NAMALWA (cell line): ENCODE measurements around the gene LONP1.
"Not testable (repeated sequence)": the region's sequence is repeated elsewhere in the genome, so short reads cannot be mapped to it uniquely, and the experiment has no call there.

Source experiments
- DNase-seq: peaks from one replicate; pipeline ENCODE4 v3.0.0-alpha.2; 2015; ENCODE audit warnings: low spot score

Gene LONP1, protein sequence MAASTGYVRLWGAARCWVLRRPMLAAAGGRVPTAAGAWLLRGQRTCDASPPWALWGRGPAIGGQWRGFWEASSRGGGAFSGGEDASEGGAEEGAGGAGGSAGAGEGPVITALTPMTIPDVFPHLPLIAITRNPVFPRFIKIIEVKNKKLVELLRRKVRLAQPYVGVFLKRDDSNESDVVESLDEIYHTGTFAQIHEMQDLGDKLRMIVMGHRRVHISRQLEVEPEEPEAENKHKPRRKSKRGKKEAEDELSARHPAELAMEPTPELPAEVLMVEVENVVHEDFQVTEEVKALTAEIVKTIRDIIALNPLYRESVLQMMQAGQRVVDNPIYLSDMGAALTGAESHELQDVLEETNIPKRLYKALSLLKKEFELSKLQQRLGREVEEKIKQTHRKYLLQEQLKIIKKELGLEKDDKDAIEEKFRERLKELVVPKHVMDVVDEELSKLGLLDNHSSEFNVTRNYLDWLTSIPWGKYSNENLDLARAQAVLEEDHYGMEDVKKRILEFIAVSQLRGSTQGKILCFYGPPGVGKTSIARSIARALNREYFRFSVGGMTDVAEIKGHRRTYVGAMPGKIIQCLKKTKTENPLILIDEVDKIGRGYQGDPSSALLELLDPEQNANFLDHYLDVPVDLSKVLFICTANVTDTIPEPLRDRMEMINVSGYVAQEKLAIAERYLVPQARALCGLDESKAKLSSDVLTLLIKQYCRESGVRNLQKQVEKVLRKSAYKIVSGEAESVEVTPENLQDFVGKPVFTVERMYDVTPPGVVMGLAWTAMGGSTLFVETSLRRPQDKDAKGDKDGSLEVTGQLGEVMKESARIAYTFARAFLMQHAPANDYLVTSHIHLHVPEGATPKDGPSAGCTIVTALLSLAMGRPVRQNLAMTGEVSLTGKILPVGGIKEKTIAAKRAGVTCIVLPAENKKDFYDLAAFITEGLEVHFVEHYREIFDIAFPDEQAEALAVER

GRCh38 chr19:5719961-5720790 is at the start of gene LONP1, which contains the start of gene CATSPERD:
LONP1 (minus strand) TSS chr19:5720146; CDS start chr19:5720132, 14 bp downstream.
CATSPERD (plus strand) TSS chr19:5720637; CDS start chr19:5720738, 101 bp downstream.
- DNase-seq = peak; percentile 99

DNA sequence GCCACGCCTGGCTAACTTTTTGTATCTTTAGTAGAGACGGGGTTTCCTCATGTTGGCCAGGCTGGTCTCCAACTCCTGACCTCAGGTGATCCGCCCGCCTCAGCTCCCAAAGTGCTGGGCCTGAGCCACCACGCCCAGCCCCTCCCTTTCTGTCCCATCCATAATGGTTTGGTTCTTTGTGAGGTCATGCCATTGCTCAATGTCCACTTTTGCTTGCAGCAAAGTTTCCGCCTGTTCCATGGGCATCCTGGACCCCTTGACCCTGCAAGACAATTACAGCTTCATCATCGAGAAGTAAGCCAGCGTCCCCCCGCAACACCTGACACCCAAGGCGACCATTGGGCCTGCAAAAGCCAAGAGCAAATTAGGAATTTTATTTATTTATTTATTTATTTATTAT is 48.0 kb upstream of the LONP1 start:
- DNase-seq = no peak

GRCh38 chr19:5765220-5765619 is 45.3 kb upstream of the LONP1 start:
- no peak for DNase-seq

GRCh38 chr19:5762608-5763217 is 42.8 kb upstream of the LONP1 start:
- no peak for DNase-seq

GRCh38 chr19:5753743-5754142 is 33.8 kb upstream of the LONP1 start:
- no peak for DNase-seq

GRCh38 chr19:5751709-5752108 is 31.8 kb upstream of the LONP1 start:
- DNase-seq = no peak

DNA sequence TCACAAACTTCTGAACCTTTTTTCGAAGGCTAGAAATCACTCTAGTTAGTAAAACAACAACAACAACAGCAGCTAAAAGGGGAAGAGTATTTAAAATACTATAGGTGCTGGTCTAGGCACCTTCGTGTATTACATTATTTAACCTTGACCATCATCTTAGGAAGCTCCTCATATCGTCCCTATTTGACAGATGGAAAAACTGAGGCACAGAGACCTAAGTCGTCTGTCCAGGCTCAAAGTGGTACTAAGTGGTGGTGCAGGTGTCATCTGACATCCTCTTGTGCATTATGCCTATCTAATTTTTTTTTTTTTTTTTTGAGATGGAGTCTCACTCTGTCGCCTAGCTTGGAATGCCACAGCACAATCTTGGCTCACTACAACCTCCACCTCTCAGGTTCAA is 29.6 kb upstream of the LONP1 start:
- DNase-seq = no peak

DNA sequence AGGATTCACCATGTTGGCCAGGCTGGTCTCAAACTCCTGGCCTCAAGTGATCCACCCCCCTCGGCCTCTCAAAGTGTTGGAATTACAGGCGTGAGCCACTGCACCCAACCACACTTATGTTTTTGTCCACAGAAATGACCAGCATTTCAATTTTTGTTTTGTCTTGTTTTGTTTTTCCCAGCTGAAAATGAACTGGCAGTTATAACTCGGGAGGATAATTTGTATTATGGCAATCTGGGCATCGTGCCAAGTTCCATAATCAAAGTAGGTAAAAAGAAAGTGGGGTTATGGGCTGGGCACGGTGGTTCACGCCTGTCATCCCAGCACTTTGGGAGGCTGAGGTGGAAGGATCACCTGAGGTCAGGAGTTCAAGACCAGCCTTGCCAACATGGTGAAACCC is 29.0 kb upstream of the LONP1 start:
- not testable (repeated sequence) for DNase-seq

GRCh38 chr19:5744999-5745398 is 25.1 kb upstream of the LONP1 start:
- DNase-seq = not testable (repeated sequence)

GRCh38 chr19:5743630-5744029 is 23.7 kb upstream of the LONP1 start:
- no peak for DNase-seq

DNA sequence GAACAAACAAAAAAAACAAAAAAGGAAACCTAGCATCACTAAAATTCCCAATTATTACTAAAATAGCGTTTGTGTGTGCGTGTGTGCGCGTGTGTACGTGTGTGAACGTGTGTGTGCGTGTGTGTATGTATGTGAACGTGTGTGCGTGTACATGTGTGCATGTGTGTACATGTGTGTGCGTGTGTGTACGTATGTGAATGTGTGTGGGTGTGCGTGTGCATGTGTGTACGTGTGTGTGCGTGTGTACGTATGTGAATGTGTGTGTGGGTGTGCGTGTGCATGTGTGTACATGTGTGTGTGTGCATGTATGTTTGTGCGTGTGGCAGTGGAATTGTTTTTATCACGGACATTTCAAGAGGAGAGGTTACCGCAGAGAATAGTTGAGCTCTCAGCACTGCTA is 22.1 kb upstream of the LONP1 start:
- DNase-seq = no peak

- DNase-seq = no peak
These were observed 18.5 kb upstream of the LONP1 start for GRCh38 chr19:5738423-5738822.

DNA sequence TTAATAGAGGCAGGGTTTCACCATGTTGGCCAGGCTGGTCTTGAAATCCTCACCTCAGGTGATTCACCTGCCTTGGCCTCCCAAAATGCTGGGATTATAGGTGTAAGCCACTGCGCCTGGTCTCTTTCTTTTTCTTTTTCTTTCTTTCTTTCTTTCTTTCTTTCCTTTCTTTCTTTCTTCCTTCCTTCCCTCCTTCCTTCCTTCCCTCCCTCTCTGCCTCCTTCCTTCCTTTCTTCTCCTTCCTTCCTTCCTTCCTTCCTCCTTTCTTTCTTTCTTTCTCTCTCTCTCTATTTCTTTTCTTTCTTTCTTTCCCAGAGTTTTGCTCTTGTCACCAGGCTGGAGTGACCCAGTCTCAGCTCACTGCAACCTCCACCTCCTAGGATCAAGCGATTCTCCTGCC is 13.2 kb upstream of the LONP1 start:
- DNase-seq = not testable (repeated sequence)

DNA sequence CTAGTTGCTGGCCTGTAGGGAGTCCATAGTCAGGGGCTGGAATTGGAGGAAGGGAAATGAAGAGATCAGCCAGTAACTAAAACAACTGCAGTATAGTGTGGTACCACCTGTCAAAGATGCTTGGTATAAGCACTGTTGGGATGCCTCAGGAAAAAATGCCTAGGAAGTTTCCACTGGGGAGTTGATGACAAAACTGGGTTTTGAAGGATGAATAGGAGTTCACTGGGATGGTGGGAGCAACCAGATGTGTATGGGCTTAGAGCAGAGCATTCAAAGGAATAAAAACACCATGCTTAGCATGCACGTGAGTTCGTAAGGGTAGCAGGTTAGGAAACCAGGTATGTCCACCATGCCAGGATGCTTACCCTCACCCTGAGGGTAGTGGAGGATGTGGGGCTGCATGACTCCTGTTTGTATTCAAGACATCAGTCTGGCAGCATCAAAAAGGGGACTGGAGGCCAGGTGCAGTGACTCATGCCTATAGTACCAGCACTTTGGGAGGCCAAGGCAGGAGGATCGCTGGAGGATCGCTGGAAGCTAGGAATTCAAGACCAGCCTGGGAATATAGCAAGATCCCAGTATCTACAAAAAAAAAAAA is 7.6 kb upstream of the LONP1 start:
- no peak for DNase-seq

GRCh38 chr19:5719274-5719960 is 529 bp downstream of the LONP1 start:
- peak; percentile 65 for DNase-seq

DNA sequence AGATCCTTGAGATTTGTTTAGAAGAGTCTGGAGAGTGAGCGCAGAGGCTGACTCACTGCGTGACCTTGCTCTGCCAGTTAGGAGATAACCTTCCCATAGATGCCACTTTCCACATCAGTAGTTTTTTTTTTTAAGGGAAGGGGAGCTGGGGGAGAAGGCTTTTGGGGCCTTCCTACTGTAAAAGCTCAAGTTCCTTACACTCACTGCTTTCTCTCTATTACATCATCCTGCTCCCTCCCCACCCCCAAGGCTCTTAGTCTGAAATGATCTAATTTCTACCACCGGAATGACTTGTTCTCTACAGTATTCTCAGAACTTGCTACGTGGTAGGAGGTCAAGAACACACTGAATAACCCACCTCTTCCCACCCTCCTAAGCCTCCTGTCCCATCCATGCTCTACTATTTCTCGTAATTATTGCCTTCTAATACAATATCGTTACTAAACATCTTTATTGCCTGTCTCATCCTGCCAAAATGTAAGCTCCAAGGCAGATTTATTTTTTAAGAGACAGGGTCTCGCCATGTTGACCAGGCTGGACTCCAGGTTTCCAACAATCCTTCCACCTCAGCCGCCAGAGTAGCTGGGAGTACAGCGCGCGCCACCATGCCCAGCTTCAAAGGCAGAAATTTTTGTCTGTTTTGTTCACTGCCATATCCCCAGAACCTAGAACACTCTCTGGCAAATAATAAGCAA is 1.2 kb downstream of the LONP1 start:
- peak; percentile 79 for DNase-seq

- DNase-seq = no peak
These were observed 1.8 kb downstream of the LONP1 start for GRCh38 chr19:5718037-5718578.

DNA sequence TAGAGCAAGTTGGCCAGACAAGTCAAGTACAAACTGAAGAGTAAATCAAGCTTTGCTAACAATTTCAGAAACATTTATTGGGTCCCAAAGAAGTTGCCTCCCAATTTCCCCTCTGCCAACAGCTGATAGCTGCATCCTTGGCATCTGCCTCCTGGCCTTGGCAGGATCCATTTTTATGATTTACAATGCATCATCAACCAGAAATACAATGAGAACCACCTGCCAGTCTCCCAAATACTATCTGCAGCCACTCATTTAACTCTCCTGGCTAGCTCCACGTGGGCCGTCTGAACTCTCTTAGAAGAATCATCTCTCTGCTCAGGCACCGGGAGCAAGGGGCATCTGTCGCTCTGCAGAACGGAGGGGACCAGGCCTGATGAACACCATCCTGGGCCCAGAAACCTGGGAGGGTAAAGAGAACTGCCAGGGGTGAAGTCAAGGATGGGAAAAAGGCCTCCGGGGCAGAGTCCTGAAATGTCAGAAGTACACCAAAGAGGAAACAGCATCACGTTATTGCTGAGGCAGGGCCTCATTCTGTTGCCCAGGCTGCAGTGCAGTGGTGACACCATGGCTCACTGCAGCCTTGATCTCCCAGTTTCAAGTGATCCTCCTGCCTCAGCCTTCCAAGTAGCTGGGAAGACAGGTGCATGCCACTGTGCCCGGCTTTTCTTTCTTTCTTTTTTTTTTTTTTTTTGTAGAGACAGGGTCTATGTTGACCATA is 2.6 kb downstream of the LONP1 start:
- DNase-seq = no peak

GRCh38 chr19:5714816-5715215 is 5.1 kb downstream of the LONP1 start:
- DNase-seq = no peak
